GM12865 (cell line): ENCODE data around the gene ERBB4.
"Not testable (repeated sequence)": the region's sequence is repeated elsewhere in the genome, so short reads cannot be mapped to it uniquely, and the experiment has no call there.

ENCODE experiments used
- DNase-seq: peaks from one replicate; pipeline ENCODE4 v3.0.0; 2010; ENCODE audit warnings: low read depth
- H3K4me3 ChIP-seq: 2 replicates; pipeline ENCODE4 v1.5.1; 2011; ENCODE audit warnings: mild to moderate bottlenecking, low read depth, low read length, control low read depth
- TF ChIP-seq, protein P1 (sequence below): IDR thresholded peaks from 2 replicates; pipeline ENCODE4 v1.5.1; 2011; ENCODE audit warnings: low read length, control low read depth, low read depth, inconsistent platforms; ENCODE audit not compliant: insufficient read depth; ENCODE audit errors: missing control alignments

ERBB4 gene

DNA sequence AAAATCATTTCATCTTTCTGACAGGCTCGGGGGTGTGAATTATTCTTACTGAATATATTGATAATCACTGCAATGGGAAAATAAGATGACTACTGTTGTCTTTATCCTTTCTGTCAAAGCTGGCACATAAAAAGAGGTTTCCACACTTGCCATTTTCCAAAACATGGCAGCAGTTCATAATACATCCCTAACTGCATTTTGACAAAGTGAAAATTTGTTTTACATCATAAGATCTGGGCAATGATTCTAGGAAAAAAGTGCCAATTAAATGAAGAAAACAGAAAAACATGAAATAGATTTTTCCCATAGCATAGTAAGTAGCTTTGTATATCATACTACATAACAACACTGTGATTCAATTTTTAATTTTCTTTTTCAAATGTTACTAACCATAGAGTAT, 65.4 kb downstream of the ERBB4 start:
- DNase-seq: no peak
- TF ChIP-seq, protein P1, sequence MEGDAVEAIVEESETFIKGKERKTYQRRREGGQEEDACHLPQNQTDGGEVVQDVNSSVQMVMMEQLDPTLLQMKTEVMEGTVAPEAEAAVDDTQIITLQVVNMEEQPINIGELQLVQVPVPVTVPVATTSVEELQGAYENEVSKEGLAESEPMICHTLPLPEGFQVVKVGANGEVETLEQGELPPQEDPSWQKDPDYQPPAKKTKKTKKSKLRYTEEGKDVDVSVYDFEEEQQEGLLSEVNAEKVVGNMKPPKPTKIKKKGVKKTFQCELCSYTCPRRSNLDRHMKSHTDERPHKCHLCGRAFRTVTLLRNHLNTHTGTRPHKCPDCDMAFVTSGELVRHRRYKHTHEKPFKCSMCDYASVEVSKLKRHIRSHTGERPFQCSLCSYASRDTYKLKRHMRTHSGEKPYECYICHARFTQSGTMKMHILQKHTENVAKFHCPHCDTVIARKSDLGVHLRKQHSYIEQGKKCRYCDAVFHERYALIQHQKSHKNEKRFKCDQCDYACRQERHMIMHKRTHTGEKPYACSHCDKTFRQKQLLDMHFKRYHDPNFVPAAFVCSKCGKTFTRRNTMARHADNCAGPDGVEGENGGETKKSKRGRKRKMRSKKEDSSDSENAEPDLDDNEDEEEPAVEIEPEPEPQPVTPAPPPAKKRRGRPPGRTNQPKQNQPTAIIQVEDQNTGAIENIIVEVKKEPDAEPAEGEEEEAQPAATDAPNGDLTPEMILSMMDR: no peak

DNA sequence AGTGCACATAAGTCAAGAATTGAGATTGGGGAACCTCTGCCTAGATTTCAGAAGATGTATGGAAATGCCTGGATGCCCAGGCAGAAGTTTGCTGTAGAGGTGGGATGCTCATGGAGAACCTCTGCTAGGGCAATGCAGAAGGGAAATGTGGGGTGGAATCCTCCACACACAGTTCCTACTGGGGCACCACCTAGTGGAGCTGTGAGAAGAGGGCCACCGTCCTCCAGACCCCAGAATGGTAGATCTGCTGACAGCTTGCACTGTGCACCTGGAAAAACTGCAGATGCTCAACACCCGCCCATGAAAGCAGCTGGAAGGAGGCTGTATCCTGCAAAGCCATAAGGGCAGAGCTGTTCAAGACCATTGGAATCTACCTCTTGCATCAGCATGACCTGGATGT, 71.1 kb downstream of the ERBB4 start:
- H3K4me3 ChIP-seq, DNase-seq: not testable (repeated sequence)

More for the DNA sequence above, 65.4 kb downstream of the ERBB4 start:
- no peak overlapping the region for H3K4me3 ChIP-seq

DNA sequence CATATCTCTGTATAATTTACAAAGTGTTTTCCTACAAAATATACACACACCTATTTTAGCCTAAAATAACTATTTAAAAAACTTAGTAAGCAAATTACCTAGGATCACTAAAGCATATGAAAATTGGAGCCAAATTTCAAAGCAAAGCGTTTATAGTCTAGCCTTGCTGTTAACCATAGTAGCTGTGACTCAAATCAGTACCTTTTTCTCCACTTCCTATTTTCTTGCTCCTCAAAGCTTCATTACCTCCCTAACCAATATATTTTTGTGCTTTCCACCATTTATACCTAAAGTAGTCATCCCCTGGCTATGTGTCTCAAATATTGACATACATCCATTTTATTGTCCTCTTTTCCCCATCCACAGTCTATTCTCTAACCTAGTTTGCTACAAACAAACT, 73.1 kb downstream of the ERBB4 start:
- TF ChIP-seq, protein P1: no peak
- DNase-seq: no peak
- no peak overlapping the region for H3K4me3 ChIP-seq

DNA sequence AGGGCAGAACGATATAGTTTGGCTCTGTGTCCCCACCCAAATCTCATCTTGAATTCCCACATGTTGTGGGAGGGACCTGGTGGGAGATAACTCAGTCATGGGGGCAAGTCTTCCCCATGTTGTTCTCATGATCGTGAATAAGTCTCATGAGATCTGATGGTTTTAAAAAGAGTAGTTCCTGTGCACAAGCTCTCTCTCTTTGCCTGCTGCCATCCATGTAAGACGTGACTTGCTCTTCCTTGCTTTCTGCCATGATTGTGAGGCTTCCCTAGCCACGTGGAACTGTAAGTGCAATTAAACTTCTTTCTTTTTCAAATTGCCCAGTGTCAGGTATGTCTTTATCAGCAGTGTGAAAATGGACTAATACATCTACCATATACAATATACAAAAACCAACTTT, 76.9 kb downstream of the ERBB4 start:
- not testable (repeated sequence) for DNase-seq

DNA sequence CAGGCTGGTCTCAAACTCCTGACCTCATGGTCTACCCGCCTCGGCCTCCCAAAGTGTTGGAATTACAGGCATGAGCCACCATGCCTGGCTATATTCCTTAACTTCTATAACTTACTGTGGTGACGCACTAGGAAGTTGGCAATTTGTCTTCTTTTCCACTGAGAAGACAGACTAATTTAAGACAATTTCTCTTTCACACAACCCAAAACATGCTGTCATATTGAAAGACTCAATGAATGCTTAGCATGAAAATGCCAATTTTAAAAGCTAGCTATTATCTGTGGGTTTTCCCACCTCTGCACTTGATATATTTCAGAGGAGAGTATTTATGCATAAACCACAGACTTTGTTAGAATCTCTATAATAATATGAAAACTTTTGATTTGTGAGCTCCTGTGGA, 84.5 kb downstream of the ERBB4 start:
- no peak overlapping the region for H3K4me3 ChIP-seq
- DNase-seq: no peak
- TF ChIP-seq, protein P1: no peak

More for the DNA sequence above, 76.9 kb downstream of the ERBB4 start:
- not testable (repeated sequence) for H3K4me3 ChIP-seq

DNA sequence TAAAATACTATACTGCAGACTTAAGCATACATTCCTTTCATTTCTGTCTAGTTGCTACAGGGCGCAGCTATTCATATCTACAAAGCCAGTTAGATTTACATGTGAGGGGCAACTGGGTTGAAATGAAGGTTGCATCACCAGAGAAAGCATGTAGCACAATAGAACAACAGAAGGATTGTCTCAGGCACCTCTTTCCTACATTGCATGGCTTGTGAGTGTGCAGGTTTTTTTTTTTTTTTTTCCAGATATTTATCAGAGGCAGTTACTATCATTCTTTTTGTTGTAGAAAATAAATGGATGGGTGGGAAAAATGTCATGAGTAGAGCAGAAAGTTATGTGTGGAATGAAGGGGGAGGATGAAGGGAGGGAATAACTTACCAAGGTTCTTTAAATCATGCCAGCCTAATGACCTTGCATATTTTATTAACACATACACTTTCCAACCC, 86.8 kb downstream of the ERBB4 start:
- TF ChIP-seq, protein P1: no peak
- DNase-seq: no peak
- no peak overlapping the region for H3K4me3 ChIP-seq

DNA sequence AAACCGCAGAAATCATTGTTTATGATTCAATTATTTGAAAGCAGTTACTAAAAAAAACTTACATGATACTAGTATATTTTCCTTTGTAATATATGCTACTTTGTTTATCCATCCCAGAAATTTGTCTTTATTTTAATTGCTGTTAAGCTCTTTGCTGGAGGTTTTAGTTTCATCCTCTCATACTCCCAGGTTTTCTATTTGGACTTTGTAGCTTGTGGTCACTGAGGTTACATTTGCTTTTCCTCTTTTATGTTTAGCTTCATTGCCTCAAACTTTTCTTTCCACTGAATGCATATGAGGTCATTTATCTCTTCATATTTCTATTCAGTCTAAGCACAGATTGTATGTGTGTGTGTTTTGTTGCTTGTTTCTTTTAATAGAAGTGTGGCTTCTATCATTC, 89.9 kb downstream of the ERBB4 start:
- H3K4me3 ChIP-seq: no peak overlapping the region
- TF ChIP-seq, protein P1: no peak
- no peak for DNase-seq

DNA sequence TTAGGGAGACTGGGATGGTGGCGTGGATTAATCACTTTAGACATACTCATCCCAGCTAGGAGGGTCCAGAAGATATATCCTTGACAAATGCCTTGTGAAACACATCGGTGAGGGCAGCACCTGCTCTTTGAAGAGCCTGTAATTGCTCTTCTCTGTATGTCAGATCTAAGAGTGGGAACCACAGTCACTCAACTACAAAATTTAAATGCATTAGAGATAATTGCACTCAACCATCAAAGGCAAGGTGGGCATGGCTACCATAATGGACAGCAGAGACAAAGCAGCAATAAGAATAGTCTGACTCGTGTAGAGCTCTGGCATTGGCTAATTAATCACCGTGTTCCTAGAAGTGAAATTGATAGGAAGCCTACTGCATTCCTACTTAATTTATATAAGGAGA, 96.8 kb downstream of the ERBB4 start:
- H3K4me3 ChIP-seq: no peak overlapping the region

More for the DNA sequence above, 96.8 kb downstream of the ERBB4 start:
- TF ChIP-seq, protein P1: no peak
- DNase-seq: no peak
